HepG2 (cell line): ENCODE results near the gene RASSF7. TPM values are rescaled to one million over a fixed set of nuclear protein-coding genes. Genes with fewer than 3 reads are reported as not detected.

Experiments
- HCFC1 ChIP-seq: fragments of 150-350 bp; IDR thresholded peaks from 2 replicates; pipeline ENCODE4 v1.6.1; 2014; ENCODE audit warnings: low read depth, low read length
- IRX3 ChIP-seq: sonication (generic); formaldehyde crosslinking; IDR thresholded peaks from 2 replicates; pipeline ENCODE4 v1.8.1; 2023; ENCODE audit warnings: mild to moderate bottlenecking, low read depth, missing genetic modification reagents, borderline replicate concordance
- NFAT5 ChIP-seq: sonication (generic); formaldehyde crosslinking; IDR thresholded peaks from 2 replicates; pipeline ENCODE4 v1.4.0; 2020; ENCODE audit warnings: missing genetic modification reagents
- RFX3 ChIP-seq: IDR thresholded peaks from 2 replicates; pipeline ENCODE4 v1.6.1; 2016; ENCODE audit warnings: missing biosample characterization, missing genetic modification reagents
- TAF1 ChIP-seq: sonication (generic); formaldehyde crosslinking; IDR thresholded peaks from 2 replicates; pipeline ENCODE4 v1.4.0; 2020; ENCODE audit warnings: missing genetic modification reagents
- ZNF572 ChIP-seq: sonication (generic); formaldehyde crosslinking; IDR thresholded peaks from 2 replicates; pipeline ENCODE4 v1.5.1; 2020; ENCODE audit warnings: mild to moderate bottlenecking, missing genetic modification reagents
- polyA plus RNA-seq, 8 experiments: library from polyadenylated mRNA; depleted of rRNA in 3 of 8; stranded (reverse) in 7 of 8; unstranded in 1 of 8; fragments of >200 nt; fragmentation: Illumina TruSeq in 4 of 8; extraction: Trizol in 4 of 8; gene quantifications; 2 replicates each; pipeline versions ENCODE4 v1.2.1 to v1.2.3, GENCODE V29; 2011 to 2016; ENCODE audit warnings: low read depth in 4 of 8, missing spikeins in 1 of 8, mixed read lengths in 1 of 8; ENCODE audit not compliant: insufficient read depth in 1 of 8
- total RNA-seq, 5 experiments: library from RNA; depleted of rRNA; stranded (reverse); fragments of >200 nt; fragmentation: Illumina TruSeq; extraction: Trizol; gene quantifications; 2 replicates each; pipeline ENCODE4 v1.2.3, GENCODE V29; 2016; ENCODE audit warnings: low read depth in 1 of 5
- TF ChIP-seq, protein P1 (sequence below): sonication (generic); formaldehyde crosslinking; IDR thresholded peaks from 2 replicates; pipeline ENCODE4 v1.4.0; 2020; ENCODE audit warnings: low read depth, missing genetic modification reagents
- TF ChIP-seq, protein P2 (sequence below): IDR thresholded peaks from 2 replicates; pipeline ENCODE4 v1.6.1; 2016; ENCODE audit warnings: low read depth
- TF ChIP-seq, protein P3 (sequence below): sonication (generic); formaldehyde crosslinking; IDR thresholded peaks from 2 replicates; pipeline ENCODE4 v1.8.1; 2023; ENCODE audit warnings: missing genetic modification reagents, mild to moderate bottlenecking, borderline replicate concordance
- TF ChIP-seq, protein P4 (sequence below): sonication (generic); formaldehyde crosslinking; IDR thresholded peaks from 2 replicates; pipeline ENCODE4 v1.9.0; 2022; ENCODE audit warnings: missing genetic modification reagents, mild to moderate bottlenecking, borderline replicate concordance
- TF ChIP-seq, protein P5 (sequence below): sonication (generic); formaldehyde crosslinking; IDR thresholded peaks from 2 replicates; pipeline ENCODE4 v1.4.0; 2020; ENCODE audit warnings: mild to moderate bottlenecking, low read depth, missing genetic modification reagents

RASSF7 gene
- total and polyA plus RNA-seq, 2 of the 13 experiments (the other 11 are each of a cell fraction or from before 2014, with no cell fraction given), result 20.2 to 28.6 TPM

DNA sequence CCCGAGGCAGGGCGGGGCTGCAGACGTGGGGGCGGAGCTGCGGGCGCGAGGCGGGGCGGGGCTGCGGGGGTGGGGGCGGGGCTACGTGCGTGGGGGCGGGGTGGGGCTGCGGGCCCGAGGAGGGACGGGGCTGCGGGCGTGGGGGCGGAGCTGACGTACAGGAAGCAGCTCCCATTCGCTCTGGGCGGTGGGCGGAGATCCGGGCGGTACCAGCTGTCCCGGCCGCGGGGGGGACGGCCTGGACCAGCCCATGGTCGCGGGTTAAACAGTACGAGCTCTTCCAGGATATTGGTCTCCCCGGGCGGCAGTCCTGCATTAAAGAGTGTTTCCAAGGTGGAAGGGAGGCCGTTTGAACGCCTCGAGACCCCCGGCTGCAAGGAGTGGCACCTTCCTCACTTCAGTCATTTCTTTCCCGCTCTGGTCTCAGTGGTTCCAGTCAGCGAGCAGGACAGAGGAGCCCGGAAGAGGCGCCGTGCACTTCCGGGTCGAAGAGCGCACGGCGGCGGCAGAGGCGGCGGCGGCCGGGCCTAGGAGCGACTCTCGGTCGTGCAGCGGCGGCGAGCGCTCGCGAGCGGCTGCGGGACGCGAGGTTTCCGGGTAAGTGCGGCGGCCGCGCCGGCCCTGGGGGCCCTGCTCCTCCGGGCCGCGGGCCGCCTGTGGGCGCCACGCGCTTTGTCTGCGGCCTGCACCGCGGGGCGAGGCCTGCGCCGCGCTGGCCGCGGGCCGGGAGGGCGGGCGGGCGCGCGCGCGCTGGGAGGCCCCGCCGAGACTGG is 15.4 kb downstream of the RASSF7 start, which contains the start of gene PHRF1 (continued):
- TF ChIP-seq, protein P1, sequence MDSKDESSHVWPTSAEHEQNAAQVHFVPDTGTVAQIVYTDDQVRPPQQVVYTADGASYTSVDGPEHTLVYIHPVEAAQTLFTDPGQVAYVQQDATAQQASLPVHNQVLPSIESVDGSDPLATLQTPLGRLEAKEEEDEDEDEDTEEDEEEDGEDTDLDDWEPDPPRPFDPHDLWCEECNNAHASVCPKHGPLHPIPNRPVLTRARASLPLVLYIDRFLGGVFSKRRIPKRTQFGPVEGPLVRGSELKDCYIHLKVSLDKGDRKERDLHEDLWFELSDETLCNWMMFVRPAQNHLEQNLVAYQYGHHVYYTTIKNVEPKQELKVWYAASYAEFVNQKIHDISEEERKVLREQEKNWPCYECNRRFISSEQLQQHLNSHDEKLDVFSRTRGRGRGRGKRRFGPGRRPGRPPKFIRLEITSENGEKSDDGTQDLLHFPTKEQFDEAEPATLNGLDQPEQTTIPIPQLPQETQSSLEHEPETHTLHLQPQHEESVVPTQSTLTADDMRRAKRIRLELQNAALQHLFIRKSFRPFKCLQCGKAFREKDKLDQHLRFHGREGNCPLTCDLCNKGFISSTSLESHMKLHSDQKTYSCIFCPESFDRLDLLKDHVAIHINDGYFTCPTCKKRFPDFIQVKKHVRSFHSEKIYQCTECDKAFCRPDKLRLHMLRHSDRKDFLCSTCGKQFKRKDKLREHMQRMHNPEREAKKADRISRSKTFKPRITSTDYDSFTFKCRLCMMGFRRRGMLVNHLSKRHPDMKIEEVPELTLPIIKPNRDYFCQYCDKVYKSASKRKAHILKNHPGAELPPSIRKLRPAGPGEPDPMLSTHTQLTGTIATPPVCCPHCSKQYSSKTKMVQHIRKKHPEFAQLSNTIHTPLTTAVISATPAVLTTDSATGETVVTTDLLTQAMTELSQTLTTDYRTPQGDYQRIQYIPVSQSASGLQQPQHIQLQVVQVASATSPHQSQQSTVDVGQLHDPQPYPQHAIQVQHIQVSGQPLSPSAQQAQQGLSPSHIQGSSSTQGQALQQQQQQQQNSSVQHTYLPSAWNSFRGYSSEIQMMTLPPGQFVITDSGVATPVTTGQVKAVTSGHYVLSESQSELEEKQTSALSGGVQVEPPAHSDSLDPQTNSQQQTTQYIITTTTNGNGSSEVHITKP (CRISPR knock-in tag), result peak; percentile 99
- TF ChIP-seq, protein P2, sequence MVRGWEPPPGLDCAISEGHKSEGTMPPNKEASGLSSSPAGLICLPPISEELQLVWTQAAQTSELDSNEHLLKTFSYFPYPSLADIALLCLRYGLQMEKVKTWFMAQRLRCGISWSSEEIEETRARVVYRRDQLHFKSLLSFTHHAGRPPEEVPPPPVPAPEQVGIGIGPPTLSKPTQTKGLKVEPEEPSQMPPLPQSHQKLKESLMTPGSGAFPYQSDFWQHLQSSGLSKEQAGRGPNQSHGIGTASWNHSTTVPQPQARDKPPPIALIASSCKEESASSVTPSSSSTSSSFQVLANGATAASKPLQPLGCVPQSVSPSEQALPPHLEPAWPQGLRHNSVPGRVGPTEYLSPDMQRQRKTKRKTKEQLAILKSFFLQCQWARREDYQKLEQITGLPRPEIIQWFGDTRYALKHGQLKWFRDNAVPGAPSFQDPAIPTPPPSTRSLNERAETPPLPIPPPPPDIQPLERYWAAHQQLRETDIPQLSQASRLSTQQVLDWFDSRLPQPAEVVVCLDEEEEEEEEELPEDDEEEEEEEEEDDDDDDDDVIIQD, result no peak
- peak; percentile 32; the same call in 1 of the 2 replicates for TF ChIP-seq HCFC1
- no peak for TF ChIP-seq ZNF572 (CRISPR knock-in tag)
- peak; percentile 50; the same call in 1 of the 2 replicates for TF ChIP-seq IRX3 (CRISPR knock-in tag)
- TF ChIP-seq TAF1 (CRISPR knock-in tag), result peak; percentile 94
- TF ChIP-seq, protein P3, sequence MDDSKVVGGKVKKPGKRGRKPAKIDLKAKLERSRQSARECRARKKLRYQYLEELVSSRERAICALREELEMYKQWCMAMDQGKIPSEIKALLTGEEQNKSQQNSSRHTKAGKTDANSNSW (CRISPR knock-in tag), result no peak
- TF ChIP-seq NFAT5 (CRISPR knock-in tag), result 0 out of 2 replicates have a peak, but pooled peaks have one; percentile 42
- TF ChIP-seq, protein P4, sequence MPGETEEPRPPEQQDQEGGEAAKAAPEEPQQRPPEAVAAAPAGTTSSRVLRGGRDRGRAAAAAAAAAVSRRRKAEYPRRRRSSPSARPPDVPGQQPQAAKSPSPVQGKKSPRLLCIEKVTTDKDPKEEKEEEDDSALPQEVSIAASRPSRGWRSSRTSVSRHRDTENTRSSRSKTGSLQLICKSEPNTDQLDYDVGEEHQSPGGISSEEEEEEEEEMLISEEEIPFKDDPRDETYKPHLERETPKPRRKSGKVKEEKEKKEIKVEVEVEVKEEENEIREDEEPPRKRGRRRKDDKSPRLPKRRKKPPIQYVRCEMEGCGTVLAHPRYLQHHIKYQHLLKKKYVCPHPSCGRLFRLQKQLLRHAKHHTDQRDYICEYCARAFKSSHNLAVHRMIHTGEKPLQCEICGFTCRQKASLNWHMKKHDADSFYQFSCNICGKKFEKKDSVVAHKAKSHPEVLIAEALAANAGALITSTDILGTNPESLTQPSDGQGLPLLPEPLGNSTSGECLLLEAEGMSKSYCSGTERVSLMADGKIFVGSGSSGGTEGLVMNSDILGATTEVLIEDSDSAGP, result 0 out of 2 replicates have a peak, but pooled peaks have one; percentile 32
- no peak for TF ChIP-seq RFX3 (CRISPR knock-in tag)
- TF ChIP-seq, protein P5, sequence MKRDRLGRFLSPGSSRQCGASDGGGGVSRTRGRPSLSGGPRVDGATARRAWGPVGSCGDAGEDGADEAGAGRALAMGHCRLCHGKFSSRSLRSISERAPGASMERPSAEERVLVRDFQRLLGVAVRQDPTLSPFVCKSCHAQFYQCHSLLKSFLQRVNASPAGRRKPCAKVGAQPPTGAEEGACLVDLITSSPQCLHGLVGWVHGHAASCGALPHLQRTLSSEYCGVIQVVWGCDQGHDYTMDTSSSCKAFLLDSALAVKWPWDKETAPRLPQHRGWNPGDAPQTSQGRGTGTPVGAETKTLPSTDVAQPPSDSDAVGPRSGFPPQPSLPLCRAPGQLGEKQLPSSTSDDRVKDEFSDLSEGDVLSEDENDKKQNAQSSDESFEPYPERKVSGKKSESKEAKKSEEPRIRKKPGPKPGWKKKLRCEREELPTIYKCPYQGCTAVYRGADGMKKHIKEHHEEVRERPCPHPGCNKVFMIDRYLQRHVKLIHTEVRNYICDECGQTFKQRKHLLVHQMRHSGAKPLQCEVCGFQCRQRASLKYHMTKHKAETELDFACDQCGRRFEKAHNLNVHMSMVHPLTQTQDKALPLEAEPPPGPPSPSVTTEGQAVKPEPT (CRISPR knock-in tag), result no peak
